Uterus (tissue), 4 donors: ENCODE results near the gene ZW10. TPM values are rescaled to one million over a fixed set of nuclear protein-coding genes. Genes with fewer than 3 reads are reported as not detected.

Experiments used
- DNase-seq, 2 donors: peaks; one replicate each; pipeline ENCODE4 v3.0.0-alpha.2; 2019 to 2020
- H3K27ac ChIP-seq, 2 donors: fragments of 200-600 bp; sonication (generic); 1 replicate in 1 of 2; 2 replicates in 1 of 2; pipeline ENCODE4 v1.5.1; 2016 to 2018
- H3K27me3 ChIP-seq, 2 donors: fragments of 200-600 bp; sonication (generic); one replicate each; pipeline ENCODE4 v1.5.1; 2018 to 2019; ENCODE audit warnings: control low read depth in 1 of 2
- H3K36me3 ChIP-seq, 2 donors: fragments of 200-600 bp; sonication (generic); one replicate each; pipeline ENCODE4 v1.5.1; 2019; ENCODE audit warnings: control low read depth in 1 of 2
- H3K4me1 ChIP-seq, 2 donors: fragments of 200-600 bp; sonication (generic); one replicate each; pipeline ENCODE4 v1.5.1; 2018 to 2019; ENCODE audit warnings: control low read depth in 1 of 2
- H3K4me3 ChIP-seq, 2 donors: fragments of 200-600 bp; sonication (generic); 1 replicate in 1 of 2; 2 replicates in 1 of 2; pipeline ENCODE4 v1.5.1; 2018 to 2019; ENCODE audit warnings: mild to moderate bottlenecking in 1 of 2
- H3K9me3 ChIP-seq, 2 donors: fragments of 200-600 bp; sonication (generic); one replicate each; pipeline ENCODE4 v1.5.1; 2019; ENCODE audit warnings: control low read depth in 1 of 2
- CTCF ChIP-seq, 4 experiments: fragments of 200-600 bp in 2 of 4; fragments of 450-650 bp in 2 of 4; sonication (generic) in 2 of 4; IDR thresholded peaks; one replicate each; pipeline ENCODE4 v1.5.1; 2016 to 2019; ENCODE audit warnings: antibody characterized with exemption in 4 of 4, mild to moderate bottlenecking in 2 of 4, moderate library complexity in 1 of 4
- POLR2A ChIP-seq, 2 donors: fragments of 450-650 bp; IDR thresholded peaks; one replicate each; pipeline ENCODE4 v1.6.1; 2016; ENCODE audit warnings: antibody characterized with exemption in 2 of 2, mild to moderate bottlenecking in 1 of 2, moderate library complexity in 1 of 2
- intact Hi-C: fragments of 100-400 bp; cut with DNase I; formaldehyde crosslinking; loops from one replicate; pipeline ENCODE4 v1.15.1; 2023; ENCODE audit warnings: low total_unique reads
- total RNA-seq, 4 donors: library from RNA; depleted of rRNA in 3 of 4; stranded (reverse); fragments of >200 nt in 3 of 4; gene quantifications; one replicate each; pipeline versions ENCODE4 v1.1.0 to v1.2.4, GENCODE V29; 2014 to 2023
- donor health status: DM: yes; HTN: yes; CAD: no.

Gene ZW10
- total RNA-seq, 4 donors from 2014 or later: 5.6 to 122 (median 19.5) TPM

GRCh38 chr11:113693030-113693429, 80.5 kb downstream of the ZW10 start:
- TF ChIP-seq POLR2A (IDR thresholded peaks at IDR 0.05) (no peak), CTCF (IDR thresholded peaks at IDR 0.05) (no peak)
- Histone ChIP-seq H3K4me3 (no peak overlapping the region), H3K27me3 (no peaks in the 10 kb centered on the region)

GRCh38 chr11:113690619-113691569, 82.6 kb downstream of the ZW10 start:
- H3K4me3 ChIP-seq: no peak overlapping the region
- no peaks in the 10 kb centered on the region for H3K4me1 ChIP-seq
- no peak overlapping the region for H3K27ac ChIP-seq
- no peaks in the 10 kb centered on the region for H3K36me3 ChIP-seq
- TF ChIP-seq CTCF (IDR thresholded peaks at IDR 0.05) (no peak), POLR2A (IDR thresholded peaks at IDR 0.05) (no peak)
- DNase-seq: no peak
- intact Hi-C loops: no loop called here
- no peaks in the 10 kb centered on the region for H3K9me3 ChIP-seq
- H3K27me3 ChIP-seq: no peaks in the 10 kb centered on the region

More at GRCh38 chr11:113693030-113693429, 80.5 kb downstream of the ZW10 start:
- no peak for DNase-seq
- Histone ChIP-seq H3K27ac (no peak overlapping the region), H3K36me3 (no peaks in the 10 kb centered on the region), H3K4me1 (no peaks in the 10 kb centered on the region), H3K9me3 (no peaks in the 10 kb centered on the region)
- intact Hi-C loops: no loop called here

- intact Hi-C loops: no loop called here
- no peak overlapping the region for H3K4me3 ChIP-seq
- no peak overlapping the region for H3K27ac ChIP-seq
- no peaks in the 10 kb centered on the region for H3K27me3 ChIP-seq
- H3K4me1 ChIP-seq: no peaks in the 10 kb centered on the region
- TF ChIP-seq CTCF (IDR thresholded peaks at IDR 0.05): no peak
- TF ChIP-seq POLR2A (IDR thresholded peaks at IDR 0.05): no peak
- no peaks in the 10 kb centered on the region for H3K36me3 ChIP-seq
- no peaks in the 10 kb centered on the region for H3K9me3 ChIP-seq
- no peak for DNase-seq
Observed at GRCh38 chr11:113689768-113690618, 83.5 kb downstream of the ZW10 start.

GRCh38 chr11:113685654-113686359, 87.7 kb downstream of the ZW10 start:
- Histone ChIP-seq H3K4me1 (no peaks in the 10 kb centered on the region), H3K36me3 (no peaks in the 10 kb centered on the region), H3K27me3 (no peaks in the 10 kb centered on the region), H3K27ac (no peak overlapping the region), H3K4me3 (no peak overlapping the region), H3K9me3 (no peaks in the 10 kb centered on the region)
- TF ChIP-seq POLR2A (IDR thresholded peaks at IDR 0.05) (no peak), CTCF (IDR thresholded peaks at IDR 0.05) (no peak)
- intact Hi-C loops: no loop called here
- DNase-seq: no peak
